Stomach (tissue), 4 donors: Measurements from ENCODE around the gene TSEN54.

Experiments
- EP300 ChIP-seq: sonication (generic); formaldehyde crosslinking; IDR thresholded peaks from one replicate; pipeline ENCODE4 v1.6.1; 2017; ENCODE audit warnings: antibody characterized with exemption
- POLR2A ChIP-seq, 4 donors: fragments of 450-650 bp; IDR thresholded peaks; one replicate each; pipeline ENCODE4 v1.6.1; 2016; ENCODE audit warnings: antibody characterized with exemption in 4 of 4, control low read depth in 2 of 4, mild to moderate bottlenecking in 1 of 4, moderate library complexity in 1 of 4
- TF ChIP-seq, protein P1 (sequence below), 7 experiments: fragments of 450-650 bp in 4 of 7; fragments of 200-600 bp in 3 of 7; sonication (generic) in 3 of 7; IDR thresholded peaks; one replicate each; pipeline ENCODE4 v1.5.1; 2016 to 2019; ENCODE audit warnings: antibody characterized with exemption in 7 of 7, control low read depth in 2 of 7, mild to moderate bottlenecking in 1 of 7

DNA sequence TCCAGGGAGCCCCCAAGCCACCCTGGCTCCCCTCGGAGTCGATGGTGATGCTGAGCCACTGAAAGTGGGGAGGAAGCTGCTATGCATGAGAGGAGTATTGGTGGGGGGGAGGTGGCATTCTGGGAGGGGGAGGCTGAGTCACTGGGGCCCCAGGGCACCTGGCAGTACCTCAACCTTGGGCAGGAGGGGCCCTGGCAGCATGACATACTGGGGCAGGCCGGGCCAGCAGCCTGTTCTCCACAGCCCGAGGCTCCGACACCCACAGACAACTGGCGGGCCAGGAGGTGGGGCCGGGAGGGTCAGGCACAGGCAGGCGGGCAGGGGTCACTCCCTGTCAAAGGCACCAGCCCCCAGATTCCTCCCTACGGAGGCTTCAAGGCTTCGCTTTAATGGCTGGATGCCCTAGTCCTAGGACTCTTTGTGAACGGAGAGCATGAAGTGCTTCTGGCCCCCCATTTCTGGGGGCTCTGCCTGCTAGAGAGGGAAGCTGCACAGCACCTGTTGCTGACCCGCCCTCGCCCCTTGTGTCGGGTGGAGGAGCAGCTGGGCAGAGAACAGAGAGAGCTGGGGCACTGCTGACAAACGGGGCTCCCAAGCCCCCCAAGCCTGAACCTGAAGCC is 1.9 kb upstream of the TSEN54 start:
- TF ChIP-seq, protein P1, sequence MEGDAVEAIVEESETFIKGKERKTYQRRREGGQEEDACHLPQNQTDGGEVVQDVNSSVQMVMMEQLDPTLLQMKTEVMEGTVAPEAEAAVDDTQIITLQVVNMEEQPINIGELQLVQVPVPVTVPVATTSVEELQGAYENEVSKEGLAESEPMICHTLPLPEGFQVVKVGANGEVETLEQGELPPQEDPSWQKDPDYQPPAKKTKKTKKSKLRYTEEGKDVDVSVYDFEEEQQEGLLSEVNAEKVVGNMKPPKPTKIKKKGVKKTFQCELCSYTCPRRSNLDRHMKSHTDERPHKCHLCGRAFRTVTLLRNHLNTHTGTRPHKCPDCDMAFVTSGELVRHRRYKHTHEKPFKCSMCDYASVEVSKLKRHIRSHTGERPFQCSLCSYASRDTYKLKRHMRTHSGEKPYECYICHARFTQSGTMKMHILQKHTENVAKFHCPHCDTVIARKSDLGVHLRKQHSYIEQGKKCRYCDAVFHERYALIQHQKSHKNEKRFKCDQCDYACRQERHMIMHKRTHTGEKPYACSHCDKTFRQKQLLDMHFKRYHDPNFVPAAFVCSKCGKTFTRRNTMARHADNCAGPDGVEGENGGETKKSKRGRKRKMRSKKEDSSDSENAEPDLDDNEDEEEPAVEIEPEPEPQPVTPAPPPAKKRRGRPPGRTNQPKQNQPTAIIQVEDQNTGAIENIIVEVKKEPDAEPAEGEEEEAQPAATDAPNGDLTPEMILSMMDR (IDR thresholded peaks at IDR 0.05) = no peak
- TF ChIP-seq EP300 (no peak), POLR2A (IDR thresholded peaks at IDR 0.05) (no peak)
